GM19193 (cell line): ENCODE data around the gene ADGRG7.

ENCODE experiments used
- POLR2A ChIP-seq: IDR thresholded peaks from 4 replicates; pipeline ENCODE4 v1.6.1; 2011; ENCODE audit not compliant: insufficient read depth, insufficient read length; ENCODE audit errors: extremely low read depth

ADGRG7 gene

DNA sequence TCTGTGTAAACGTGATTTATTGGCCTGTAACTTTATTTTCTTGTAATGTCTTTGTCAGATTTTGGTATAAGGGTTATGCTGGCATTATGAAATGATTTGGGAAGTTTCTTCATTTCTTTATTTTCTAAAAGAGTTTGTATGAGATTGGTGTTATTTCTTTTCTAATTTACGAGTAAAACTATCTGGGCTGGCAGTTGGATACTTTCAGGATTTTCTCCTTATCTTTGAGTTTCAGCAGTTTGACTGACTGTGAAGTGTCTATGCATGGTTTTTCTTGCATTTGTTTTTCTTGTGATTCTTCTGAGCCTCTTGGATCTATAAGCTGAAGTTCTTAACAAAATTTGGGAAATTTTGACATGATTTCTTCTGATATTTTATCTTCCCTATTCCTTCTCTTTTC is 18.1 kb downstream of the ADGRG7 start:
- no peak for TF ChIP-seq POLR2A

DNA sequence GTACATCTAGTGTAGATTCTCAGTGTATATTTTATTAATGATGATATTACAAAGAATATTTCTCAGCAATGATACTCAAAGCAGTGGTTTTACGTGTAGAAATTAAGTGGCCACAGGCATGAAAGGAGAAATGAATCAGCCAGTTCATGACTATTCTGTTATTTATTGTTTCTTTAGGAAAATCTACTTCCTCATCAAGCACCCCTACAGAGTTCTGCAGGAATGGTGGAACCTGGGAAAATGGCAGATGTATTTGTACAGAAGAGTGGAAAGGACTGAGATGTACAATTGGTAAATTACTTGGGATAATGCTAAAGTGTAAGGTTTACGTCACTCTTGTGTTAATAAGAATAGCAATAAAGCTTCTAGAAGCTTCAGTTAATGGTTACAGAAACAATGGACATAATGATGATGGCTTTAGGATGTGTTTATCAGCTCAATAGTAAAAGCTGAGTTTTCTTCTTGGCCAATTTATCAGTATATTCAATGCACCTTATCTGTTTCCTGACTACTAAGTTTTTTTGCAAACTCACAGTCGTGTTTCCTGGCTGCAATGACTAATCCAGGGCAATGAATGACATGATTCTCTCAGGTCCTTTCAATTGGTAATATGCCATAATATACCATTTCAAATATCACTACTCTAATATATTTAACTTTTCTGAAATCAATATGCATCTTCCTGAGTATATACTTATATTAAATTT is 20.2 kb downstream of the ADGRG7 start:
- no peak for TF ChIP-seq POLR2A

DNA sequence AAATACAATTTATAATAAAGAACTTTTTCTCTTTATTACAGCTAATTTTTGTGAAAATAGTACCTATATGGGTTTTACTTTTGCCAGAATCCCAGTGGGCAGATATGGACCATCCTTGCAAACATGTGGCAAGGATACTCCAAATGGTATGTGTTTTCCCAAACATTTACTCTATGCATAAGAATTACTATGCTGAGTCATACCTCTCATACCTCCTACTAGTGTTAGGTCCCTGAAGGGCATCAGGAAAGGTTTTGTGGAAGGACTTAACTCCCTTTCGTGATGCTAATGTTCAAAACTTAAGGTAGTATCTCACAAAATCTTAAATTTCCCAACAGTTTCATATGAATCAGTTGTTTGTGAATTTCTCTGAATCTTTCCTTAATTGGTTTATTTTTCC is 21.3 kb downstream of the ADGRG7 start:
- TF ChIP-seq POLR2A = no peak

DNA sequence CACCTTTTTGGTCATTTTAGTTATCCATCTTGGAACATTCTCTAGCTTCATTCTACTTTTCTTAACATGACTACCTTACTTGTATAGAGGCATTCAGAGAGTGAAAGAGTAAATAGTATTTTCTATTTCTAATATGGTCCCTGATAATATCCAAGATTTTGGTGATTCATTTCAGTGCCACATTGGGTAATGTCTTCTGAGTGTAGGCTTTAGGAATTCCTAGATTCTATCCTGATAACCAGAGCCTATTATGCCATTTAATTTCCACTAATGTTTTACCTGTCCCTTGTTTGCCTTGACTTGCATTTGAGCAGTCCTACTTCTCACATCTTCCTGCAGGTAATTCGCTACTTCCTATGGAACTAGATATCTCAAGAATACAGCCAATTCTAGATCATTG is 21.8 kb downstream of the ADGRG7 start:
- no peak for TF ChIP-seq POLR2A

DNA sequence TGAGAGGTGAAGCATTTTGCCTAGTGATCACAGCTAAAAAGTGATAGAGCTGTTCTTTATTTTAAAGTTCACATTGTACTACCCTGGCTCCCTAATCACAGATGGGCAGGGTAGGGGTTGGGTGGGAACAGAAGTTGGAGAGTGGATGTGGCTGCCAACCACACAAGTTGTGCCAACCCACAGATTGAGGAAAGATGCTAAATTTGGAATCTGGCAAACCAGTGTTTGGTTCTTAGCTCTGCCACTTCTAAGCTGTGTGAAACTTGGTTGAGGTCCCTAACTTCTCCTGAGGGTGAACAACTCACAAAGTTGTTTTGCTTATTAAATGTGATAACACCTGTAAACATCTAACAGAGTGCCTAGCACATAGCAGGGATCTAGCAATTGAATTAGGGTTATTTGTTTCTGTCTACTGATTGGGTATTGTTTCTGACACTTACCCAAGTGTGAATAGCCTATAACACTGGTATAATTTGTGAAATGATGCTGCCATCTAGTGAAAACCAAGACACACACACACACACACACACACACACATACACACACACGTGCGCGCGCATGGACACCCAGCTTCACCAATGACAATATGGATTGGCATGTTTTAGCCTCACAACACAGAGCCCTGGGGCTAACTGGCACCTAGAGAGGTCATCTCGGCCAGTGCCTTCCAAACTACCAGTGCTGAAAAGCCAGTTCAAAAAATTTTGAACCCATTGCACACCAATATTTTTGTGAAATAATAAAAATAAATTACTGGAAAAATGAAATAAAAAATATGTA is 25.3 kb downstream of the ADGRG7 start:
- TF ChIP-seq POLR2A = no peak

DNA sequence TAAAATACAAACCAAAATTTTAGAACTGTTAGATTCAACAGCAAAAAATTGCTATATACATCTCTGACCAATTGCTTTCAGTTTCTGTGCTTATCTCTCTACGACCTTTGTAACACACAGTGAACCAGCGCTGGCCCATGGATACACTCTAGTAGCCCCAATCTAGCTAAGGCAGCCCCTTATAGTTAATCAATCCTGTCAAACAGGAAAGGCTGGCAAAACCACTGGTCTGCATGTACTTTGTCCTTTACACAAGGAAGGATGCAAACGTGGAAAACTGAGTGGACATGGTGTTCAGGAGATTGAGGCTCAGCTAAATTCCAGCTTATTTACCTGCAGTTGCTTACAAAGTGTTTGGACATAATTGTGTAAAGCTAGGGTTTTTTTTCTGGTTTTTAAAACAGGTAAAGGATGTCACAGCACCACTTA is 25.9 kb downstream of the ADGRG7 start:
- no peak for TF ChIP-seq POLR2A

DNA sequence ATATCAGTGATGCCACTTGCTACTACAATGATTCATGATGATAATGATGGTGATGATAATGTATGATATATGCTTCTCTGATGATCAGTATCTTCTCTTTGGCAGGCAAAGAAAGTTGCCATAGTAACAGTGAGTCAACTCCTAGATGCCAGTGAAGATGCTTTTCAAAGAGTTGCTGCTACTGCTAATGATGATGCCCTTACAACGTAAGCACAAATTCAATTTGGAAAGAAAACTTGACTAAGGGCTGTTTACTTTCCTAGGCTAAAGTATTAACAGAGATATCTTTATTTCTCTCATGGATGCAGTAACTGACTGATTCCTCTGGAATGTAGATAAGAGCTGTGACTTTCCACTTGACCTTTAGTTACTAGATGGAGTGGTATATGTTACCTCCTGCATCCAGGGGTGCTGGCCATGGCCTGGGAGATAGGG is 27.8 kb downstream of the ADGRG7 start:
- TF ChIP-seq POLR2A = no peak

DNA sequence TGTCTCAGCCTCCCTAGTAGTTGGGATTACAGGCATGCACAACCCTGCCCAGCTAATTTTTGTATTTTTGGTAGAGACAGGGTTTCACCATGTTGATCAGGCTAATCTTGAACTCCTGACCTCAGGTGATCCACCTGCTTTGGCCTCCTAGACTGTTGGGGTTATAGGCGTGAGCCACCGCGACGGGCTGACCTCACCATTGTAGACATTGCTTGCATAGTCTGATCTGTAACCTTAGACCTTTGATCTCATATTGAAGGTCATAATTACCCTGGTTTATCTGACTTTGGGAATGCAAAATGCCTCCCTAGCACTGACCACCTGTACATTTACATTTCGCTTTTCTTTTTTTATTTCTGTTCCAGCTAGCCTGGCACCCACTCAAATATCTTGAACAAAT is 31.2 kb downstream of the ADGRG7 start:
- no peak for TF ChIP-seq POLR2A

DNA sequence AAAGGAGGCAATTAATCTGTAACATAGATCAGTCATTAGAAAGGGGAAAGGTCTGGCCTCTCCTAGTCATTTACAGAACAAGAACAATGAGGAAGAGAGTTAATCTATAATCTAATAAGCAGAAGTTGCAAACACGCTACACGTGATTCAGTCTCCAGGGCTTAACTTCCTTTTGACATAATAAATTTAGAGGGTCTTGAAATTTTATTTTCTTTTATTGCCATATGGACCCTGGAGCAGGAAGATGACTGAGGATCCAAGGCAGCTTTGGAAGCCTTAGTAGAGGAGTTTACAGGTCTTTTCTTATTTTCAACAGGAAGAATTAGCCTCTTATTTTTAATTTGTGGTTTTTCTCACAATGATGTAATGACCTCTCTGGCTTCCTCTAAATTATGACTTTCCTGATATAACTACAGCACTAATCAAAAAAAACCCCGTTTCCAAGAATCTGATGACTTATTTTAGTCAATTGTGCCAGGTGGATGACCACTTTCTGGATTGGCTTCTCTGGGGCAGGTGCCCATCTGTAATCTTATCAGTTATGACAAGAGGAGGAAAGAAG is 32.2 kb downstream of the ADGRG7 start:
- TF ChIP-seq POLR2A = no peak

DNA sequence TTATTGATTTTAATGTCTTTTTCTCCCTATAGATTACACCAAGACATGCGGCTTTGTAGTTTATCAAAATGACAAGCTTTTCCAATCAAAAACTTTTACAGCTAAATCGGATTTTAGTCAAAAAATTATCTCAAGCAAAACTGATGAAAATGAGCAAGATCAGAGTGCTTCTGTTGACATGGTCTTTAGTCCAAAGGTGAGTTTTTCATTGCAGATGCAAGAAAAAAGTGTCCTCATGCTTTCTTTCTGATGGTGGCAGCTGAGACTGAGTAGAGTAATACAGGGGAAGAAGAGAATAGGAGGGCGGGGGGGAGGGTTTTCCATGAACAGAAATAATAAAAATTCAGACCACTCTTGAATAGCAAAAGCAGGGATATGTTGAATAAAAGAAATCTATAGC is 36.5 kb downstream of the ADGRG7 start:
- no peak for TF ChIP-seq POLR2A

DNA sequence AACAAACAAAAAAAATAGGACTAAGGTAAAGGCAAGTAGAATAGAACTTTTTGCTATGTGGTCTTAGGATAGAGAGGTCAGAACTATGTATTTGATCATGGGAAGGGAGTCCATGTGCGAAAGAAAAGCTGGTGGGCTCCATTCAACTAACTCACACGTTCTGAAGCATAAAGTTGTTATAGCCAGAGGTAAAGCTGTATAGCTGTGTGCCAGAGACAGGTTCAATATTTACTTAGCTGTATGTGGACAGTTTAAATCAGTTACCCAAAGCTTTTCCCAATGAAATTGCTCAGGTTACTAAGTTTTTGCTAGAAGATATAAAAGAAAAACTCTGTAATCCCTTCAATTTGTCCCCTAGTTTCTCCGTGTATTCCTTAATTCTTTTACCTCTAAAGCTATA is 37.8 kb downstream of the ADGRG7 start:
- no peak for TF ChIP-seq POLR2A

DNA sequence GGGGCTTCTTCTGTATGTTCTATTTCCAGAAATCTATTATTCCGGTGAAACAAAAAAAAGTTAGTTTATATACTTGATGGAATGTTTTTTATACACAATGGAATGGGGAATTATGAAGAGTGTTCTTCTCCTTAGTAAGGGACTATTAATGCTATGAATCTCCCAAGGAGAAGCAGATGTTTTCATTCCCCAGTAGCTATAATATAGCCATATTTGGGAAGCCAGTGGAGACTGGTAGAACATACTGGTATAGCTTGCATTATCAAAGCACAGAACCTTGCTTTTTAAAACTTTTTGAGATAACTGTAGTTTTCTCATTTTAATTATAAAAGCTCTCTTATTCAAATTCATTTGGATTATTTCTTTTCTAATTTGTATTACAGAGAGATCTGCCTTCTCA is 38.3 kb downstream of the ADGRG7 start:
- no peak for TF ChIP-seq POLR2A

DNA sequence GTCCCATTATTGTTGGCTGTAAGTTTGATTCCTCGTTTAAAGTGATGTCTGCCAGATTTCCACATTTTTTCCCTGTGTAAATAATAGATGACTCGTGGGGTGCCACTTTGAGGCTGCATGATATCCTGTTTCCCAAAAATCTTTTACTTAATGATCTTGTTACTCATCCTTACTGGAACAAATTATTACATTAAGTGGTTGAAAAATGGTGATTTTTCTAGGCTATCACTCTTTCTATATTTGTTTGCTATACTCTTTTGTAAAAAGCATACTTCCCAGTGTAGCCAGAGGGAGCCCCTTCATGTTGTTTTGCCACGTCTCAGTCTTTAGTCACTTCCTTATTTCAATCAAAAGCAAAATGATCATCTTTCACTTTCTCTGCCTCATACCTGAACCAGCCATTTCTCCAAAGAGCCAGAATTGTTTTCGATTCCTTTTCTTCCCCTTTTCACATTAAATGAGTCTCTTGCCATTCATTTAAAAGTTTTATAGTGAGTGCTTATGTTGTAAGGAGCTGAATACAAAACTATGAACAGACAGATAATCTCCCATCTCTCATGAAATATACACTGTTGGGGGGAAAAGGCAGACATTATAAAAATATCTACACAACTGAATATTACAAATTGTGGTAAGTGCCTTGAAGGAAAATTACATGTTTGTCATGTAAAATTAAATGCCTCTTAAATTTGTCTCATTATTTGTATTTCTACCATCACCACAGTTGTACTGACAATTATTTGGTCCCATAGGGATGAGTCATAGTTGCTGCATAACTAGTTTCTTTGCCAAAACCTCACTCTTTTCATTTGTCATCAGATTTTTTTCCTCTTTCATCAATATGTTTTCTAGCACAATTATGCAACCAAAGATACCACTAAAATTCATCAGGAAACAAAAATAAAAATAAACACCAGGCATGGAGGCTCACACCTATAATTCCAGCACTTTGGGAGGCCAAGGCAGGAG is 41.5 kb downstream of the ADGRG7 start:
- no peak for TF ChIP-seq POLR2A

DNA sequence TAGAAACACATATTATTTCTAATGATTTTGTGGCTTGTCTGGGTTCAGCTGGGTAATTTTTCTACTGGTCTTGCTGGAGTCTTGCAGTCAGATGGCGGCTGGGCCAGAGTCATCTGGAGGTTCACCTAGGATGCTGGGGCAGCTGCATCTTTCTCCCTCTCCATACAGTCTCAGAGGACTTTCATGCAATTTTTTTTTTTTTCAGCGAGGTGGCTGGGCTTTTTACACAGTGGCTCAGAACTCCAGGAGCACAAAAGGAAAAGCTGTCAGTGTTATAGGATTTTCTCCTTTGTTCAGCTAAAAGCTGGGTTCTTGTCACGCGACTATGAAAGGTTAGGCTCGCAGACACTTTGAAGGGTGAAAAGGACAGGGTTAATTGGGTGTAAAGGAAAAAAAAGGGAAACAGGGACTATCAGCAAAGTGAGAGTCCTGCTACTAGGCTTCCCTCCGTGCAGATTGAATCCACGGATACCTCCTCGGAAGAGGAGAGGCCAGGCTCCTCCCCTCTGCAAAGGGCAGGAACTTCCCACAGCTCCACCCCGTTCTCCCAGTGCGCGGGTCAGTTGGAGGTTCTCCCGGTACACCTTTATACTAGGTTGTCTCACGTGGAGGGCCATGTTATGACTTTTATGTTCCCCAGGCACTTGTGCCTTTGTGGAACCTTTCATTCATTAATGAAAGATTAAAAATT is 44.3 kb downstream of the ADGRG7 start:
- no peak for TF ChIP-seq POLR2A
